Esophagus squamous epithelium (tissue), 5 donors: ENCODE results near the gene CYP39A1. TPM values are rescaled to one million over a fixed set of nuclear protein-coding genes. Genes with fewer than 3 reads are reported as not detected.

Experiments used
- DNase-seq: peaks from one replicate; lab custom pipeline; 2025; lab: John Stamatoyannopoulos, UW
- H3K27ac ChIP-seq, 4 donors: fragments of 200-600 bp; sonication (generic); one replicate each; pipeline ENCODE4 v1.5.1; 2016 to 2019; ENCODE audit warnings: mild to moderate bottlenecking in 1 of 4
- H3K27me3 ChIP-seq, 4 donors: fragments of 200-600 bp; sonication (generic); 1 replicate in 3 of 4; 2 replicates in 1 of 4; pipeline versions ENCODE4 v1.5.1 to v1.6.0; 2017 to 2021; ENCODE audit warnings: antibody characterized with exemption in 1 of 4
- H3K36me3 ChIP-seq, 3 donors: fragments of 200-600 bp; sonication (generic); one replicate each; pipeline ENCODE4 v1.5.1; 2016 to 2019
- H3K4me1 ChIP-seq, 3 donors: fragments of 200-600 bp; sonication (generic); one replicate each; pipeline ENCODE4 v1.5.1; 2017 to 2019
- H3K4me3 ChIP-seq, 4 donors: fragments of 200-600 bp; sonication (generic); 1 replicate in 3 of 4; 2 replicates in 1 of 4; pipeline ENCODE4 v1.5.1; 2016 to 2019; ENCODE audit warnings: mild to moderate bottlenecking in 2 of 4, moderate library complexity in 1 of 4
- H3K9me3 ChIP-seq, 3 donors: fragments of 200-600 bp; sonication (generic); one replicate each; pipeline ENCODE4 v1.5.1; 2016 to 2019
- CTCF ChIP-seq, 6 experiments: fragments of 450-650 bp in 4 of 6; fragments of 200-600 bp in 2 of 6; sonication (generic) in 2 of 6; IDR thresholded peaks; one replicate each; pipeline ENCODE4 v1.5.1; 2016 to 2019; ENCODE audit warnings: antibody characterized with exemption in 6 of 6, mild to moderate bottlenecking in 4 of 6, moderate library complexity in 4 of 6
- POLR2A ChIP-seq, 4 donors: fragments of 450-650 bp; IDR thresholded peaks; one replicate each; pipeline ENCODE4 v1.6.1; 2017; ENCODE audit warnings: antibody characterized with exemption in 4 of 4, mild to moderate bottlenecking in 4 of 4, moderate library complexity in 3 of 4
- WGBS, 2 donors: methylation state at CpG; one replicate each; pipeline ENCODE4 v1.1.5; 2018; 5-methylcytosine and 5-hydroxymethylcytosine counted together
- intact Hi-C: fragments of 100-400 bp; cut with DNase I; formaldehyde crosslinking; loops from one replicate; pipeline ENCODE4 v1.15.0; 2022
- total RNA-seq, 4 donors: library from RNA; depleted of rRNA; stranded (reverse); fragments of >200 nt; gene quantifications; one replicate each; pipeline ENCODE4 v1.1.0, GENCODE V29; 2016
- donor health status: DM: yes; HTN: yes; CAD: no.

CYP39A1 gene
- total RNA-seq, 4 donors from 2014 or later = 2.8 to 9.2 (median 5.1) TPM

GRCh38 chr6:46638650-46639049, 14.0 kb downstream of the CYP39A1 start:
- DNase-seq = no peak
- 33 to 53% methylated on average over 2 of the region's 2 CpGs for WGBS, 2 donors
- H3K27ac ChIP-seq = peak overlapping the region in 1 of 4 donors; percentile 10
- no peak overlapping the region for H3K4me3 ChIP-seq
- intact Hi-C loops = no loop called here
- H3K27me3 ChIP-seq = no peaks in the 10 kb centered on the region
- no peaks in the 10 kb centered on the region for H3K36me3 ChIP-seq
- H3K4me1 ChIP-seq = peaks cover 0 to 5% (median 4%) of the 10 kb centered on the region in 3 donors
- H3K9me3 ChIP-seq = no peaks in the 10 kb centered on the region
- no peak for TF ChIP-seq CTCF (IDR thresholded peaks at IDR 0.05)
- no peak for TF ChIP-seq POLR2A (IDR thresholded peaks at IDR 0.05)

GRCh38 chr6:46637933-46638332, 14.7 kb downstream of the CYP39A1 start:
- intact Hi-C loops = no loop called here

GRCh38 chr6:46637145-46637544, 15.5 kb downstream of the CYP39A1 start:
- TF ChIP-seq POLR2A (IDR thresholded peaks at IDR 0.05) = no peak
- no peak for TF ChIP-seq CTCF (IDR thresholded peaks at IDR 0.05)
- no peaks in the 10 kb centered on the region for H3K27me3 ChIP-seq
- no peaks in the 10 kb centered on the region for H3K9me3 ChIP-seq
- no peak for DNase-seq
- H3K4me3 ChIP-seq = no peak overlapping the region
- peak overlapping the region in 3 of 4 donors; percentile 5 to 50 (median 36) for H3K27ac ChIP-seq
- peaks cover 0 to 5% (median 4%) of the 10 kb centered on the region in 3 donors for H3K4me1 ChIP-seq
- WGBS, 2 donors = 32 to 35% methylated on average over 4 to 5 of the region's 5 CpGs
- intact Hi-C loops = no loop called here
- no peaks in the 10 kb centered on the region for H3K36me3 ChIP-seq

More at GRCh38 chr6:46637933-46638332, 14.7 kb downstream of the CYP39A1 start:
- H3K9me3 ChIP-seq = no peaks in the 10 kb centered on the region
- WGBS, 2 donors = 76 to 80% methylated on average over 1 of the region's 1 CpG
- peaks cover 0 to 5% (median 4%) of the 10 kb centered on the region in 3 donors for H3K4me1 ChIP-seq
- no peak overlapping the region for H3K4me3 ChIP-seq
- H3K36me3 ChIP-seq = no peaks in the 10 kb centered on the region
- H3K27me3 ChIP-seq = no peaks in the 10 kb centered on the region
- peak overlapping the region in 3 of 4 donors; percentile 5 to 44 (median 29) for H3K27ac ChIP-seq
- no peak for DNase-seq
- TF ChIP-seq POLR2A (IDR thresholded peaks at IDR 0.05) (no peak), CTCF (IDR thresholded peaks at IDR 0.05) (no peak)

- intact Hi-C loops = no loop called here
- TF ChIP-seq POLR2A (IDR thresholded peaks at IDR 0.05) = no peak
- TF ChIP-seq CTCF (IDR thresholded peaks at IDR 0.05) = no peak
These were observed 17.2 kb downstream of the CYP39A1 start for GRCh38 chr6:46635462-46635861.

GRCh38 chr6:46632053-46632452, 20.6 kb downstream of the CYP39A1 start:
- Histone ChIP-seq H3K4me1 (peaks cover 0 to 3% (median 0%) of the 10 kb centered on the region in 3 donors), H3K36me3 (no peaks in the 10 kb centered on the region), H3K27ac (no peak overlapping the region), H3K9me3 (no peaks in the 10 kb centered on the region), H3K4me3 (no peak overlapping the region), H3K27me3 (no peaks in the 10 kb centered on the region)
- no peak for DNase-seq
- no peak for TF ChIP-seq POLR2A (IDR thresholded peaks at IDR 0.05)
- TF ChIP-seq CTCF (IDR thresholded peaks at IDR 0.05) = no peak
- WGBS, 2 donors = 86 to 89% methylated on average over 1 of the region's 1 CpG
- intact Hi-C loops = no loop called here

More at GRCh38 chr6:46635462-46635861, 17.2 kb downstream of the CYP39A1 start:
- no peaks in the 10 kb centered on the region for H3K27me3 ChIP-seq
- H3K4me1 ChIP-seq = peaks cover 0 to 5% (median 4%) of the 10 kb centered on the region in 3 donors
- H3K9me3 ChIP-seq = no peaks in the 10 kb centered on the region
- H3K36me3 ChIP-seq = no peaks in the 10 kb centered on the region
- H3K27ac ChIP-seq = no peak overlapping the region
- no peak for DNase-seq
- no peak overlapping the region for H3K4me3 ChIP-seq
- WGBS, 2 donors = 71 to 91% methylated on average over 6 of the region's 6 CpGs
